CD4-positive, alpha-beta T cell treated with Interleukin-4 for 1 hour (primary cell): Measurements from ENCODE around the gene NR3C2.

ENCODE experiments used
- DNase-seq, 2 donors: peaks; one replicate each; pipeline ENCODE4 v3.0.0-alpha.2; 2020 to 2022

NR3C2 gene

GRCh38 chr4:148065075-148065474 lies 377.1 kb downstream of the NR3C2 start:
- no peak for DNase-seq

- DNase-seq, result no peak
Observed at GRCh38 chr4:148064451-148064850, 377.8 kb downstream of the NR3C2 start.

GRCh38 chr4:148062301-148062950 lies 379.8 kb downstream of the NR3C2 start:
- DNase-seq, result no peak

- no peak for DNase-seq
Observed at GRCh38 chr4:148061795-148062194, 380.4 kb downstream of the NR3C2 start.

- DNase-seq, result no peak
Observed at GRCh38 chr4:148061141-148061481, 381.1 kb downstream of the NR3C2 start.

- peak; percentile 32 to 74 for DNase-seq
Observed at GRCh38 chr4:148060264-148061140, 381.7 kb downstream of the NR3C2 start.

- no peak for DNase-seq
Observed at GRCh38 chr4:148059617-148060180, 382.5 kb downstream of the NR3C2 start.

GRCh38 chr4:148057984-148058859 lies 384.0 kb downstream of the NR3C2 start:
- DNase-seq, result no peak

GRCh38 chr4:148057516-148057915 lies 384.7 kb downstream of the NR3C2 start:
- DNase-seq, result no peak

- DNase-seq, result peak; percentile 75 to 87
Observed at GRCh38 chr4:148056879-148057278, 385.3 kb downstream of the NR3C2 start.

GRCh38 chr4:148055844-148056243 lies 386.4 kb downstream of the NR3C2 start:
- DNase-seq, result no peak

- peak in 1 of 2 donors; percentile 43 for DNase-seq
Observed at GRCh38 chr4:148054275-148054674, 387.9 kb downstream of the NR3C2 start.

- no peak for DNase-seq
Observed at GRCh38 chr4:148053298-148054003, 388.8 kb downstream of the NR3C2 start.

GRCh38 chr4:148052448-148052847 lies 389.8 kb downstream of the NR3C2 start:
- DNase-seq, result peak; percentile 50 to 75

GRCh38 chr4:148051403-148051802 lies 390.8 kb downstream of the NR3C2 start:
- DNase-seq, result no peak

GRCh38 chr4:148048598-148048997 lies 393.6 kb downstream of the NR3C2 start:
- no peak for DNase-seq

GRCh38 chr4:148044912-148045352 lies 397.3 kb downstream of the NR3C2 start:
- peak in 1 of 2 donors; percentile 36 for DNase-seq

- DNase-seq, result no peak
Observed at GRCh38 chr4:148044089-148044911, 397.9 kb downstream of the NR3C2 start.

- no peak for DNase-seq
Observed at GRCh38 chr4:148041606-148042329, 400.4 kb downstream of the NR3C2 start.

GRCh38 chr4:148034813-148035212 lies 407.4 kb downstream of the NR3C2 start:
- DNase-seq, result no peak
